CD4-positive, alpha-beta T cell treated with Interleukin-6 at 100 ng/mL for 8 hours (primary cell): ENCODE results near the gene HSPA8.
"Not testable (repeated sequence)": the region's sequence is repeated elsewhere in the genome, so short reads cannot be mapped to it uniquely, and the experiment has no call there.

Experiments used
- DNase-seq: peaks from one replicate; pipeline ENCODE4 v3.0.0-alpha.2; 2020; ENCODE audit warnings: mixed read lengths, low spot score

The HSPA8 gene

DNA sequence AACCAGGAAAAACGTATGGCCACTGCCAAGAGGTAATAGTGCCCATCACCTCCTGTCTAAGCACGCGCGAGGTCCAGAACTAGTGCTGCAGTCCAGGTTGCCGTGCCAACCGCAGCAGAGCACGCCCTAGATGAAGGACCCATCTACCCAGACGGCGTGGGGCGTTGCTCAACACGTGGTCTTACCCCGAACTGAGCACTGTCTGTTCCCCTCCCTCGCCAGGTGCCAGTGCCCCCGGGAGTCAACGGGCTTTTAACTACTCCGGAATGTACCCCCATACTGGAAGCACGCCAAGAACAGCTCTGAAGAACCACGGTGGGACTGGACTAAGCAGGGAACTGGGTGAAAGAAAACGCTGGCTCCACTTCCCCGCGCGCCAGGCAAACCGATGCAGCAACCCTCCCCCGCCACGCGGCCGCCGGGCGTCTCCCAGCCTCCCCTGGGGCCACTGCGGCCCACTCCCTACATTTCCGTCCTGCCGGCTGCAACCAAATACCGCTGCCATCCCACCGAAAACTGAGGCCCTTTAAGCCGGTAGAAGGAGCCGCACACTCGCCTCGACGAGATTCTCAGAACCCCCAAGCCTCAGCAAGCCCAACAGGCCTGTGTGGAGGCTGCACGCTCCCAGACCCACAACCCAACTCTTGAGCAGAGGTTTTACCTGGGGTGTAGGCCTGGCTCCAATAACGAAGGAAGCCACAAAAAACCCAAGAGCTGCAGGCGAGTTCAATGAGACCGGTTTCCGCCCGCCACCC, at the start of gene HSPA8:
Gene HSPA8, minus strand, starts transcription at position 734 of the 755 bp plus-strand sequence. CDS start 812 bp downstream, outside the sequence.
- peak; percentile 54 for DNase-seq

- DNase-seq = peak; percentile 49
Observed at GRCh38 chr11:123111465-123111864, 49.5 kb upstream of the HSPA8 start.

GRCh38 chr11:123110397-123110796, 48.5 kb upstream of the HSPA8 start:
- DNase-seq = no peak

- DNase-seq = no peak
Observed at GRCh38 chr11:123107945-123108495, 46.1 kb upstream of the HSPA8 start.

DNA sequence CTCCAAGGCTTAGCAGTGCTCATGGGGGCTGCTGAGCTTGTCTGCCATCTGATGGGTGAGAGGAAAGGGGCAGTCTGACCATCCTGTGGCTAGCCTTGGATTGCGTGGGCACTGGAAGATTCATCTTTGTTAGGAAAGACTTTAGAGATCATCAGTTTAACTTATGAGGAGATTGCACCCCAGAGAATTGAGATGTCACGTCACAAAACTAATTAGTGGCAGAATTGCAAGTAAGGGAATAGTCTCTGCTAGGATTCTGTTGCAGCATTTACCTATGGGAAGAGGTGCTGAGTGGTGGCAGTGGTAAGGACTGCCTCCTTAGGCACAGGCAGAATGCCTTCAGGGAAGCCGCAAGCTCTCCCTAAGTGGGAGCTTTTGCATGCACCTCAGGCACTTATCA, 42.8 kb upstream of the HSPA8 start:
- no peak for DNase-seq

GRCh38 chr11:123103326-123103980, 41.5 kb upstream of the HSPA8 start:
- peak; percentile 52 for DNase-seq

- no peak for DNase-seq
Observed at GRCh38 chr11:123100379-123101085, 38.6 kb upstream of the HSPA8 start.

DNA sequence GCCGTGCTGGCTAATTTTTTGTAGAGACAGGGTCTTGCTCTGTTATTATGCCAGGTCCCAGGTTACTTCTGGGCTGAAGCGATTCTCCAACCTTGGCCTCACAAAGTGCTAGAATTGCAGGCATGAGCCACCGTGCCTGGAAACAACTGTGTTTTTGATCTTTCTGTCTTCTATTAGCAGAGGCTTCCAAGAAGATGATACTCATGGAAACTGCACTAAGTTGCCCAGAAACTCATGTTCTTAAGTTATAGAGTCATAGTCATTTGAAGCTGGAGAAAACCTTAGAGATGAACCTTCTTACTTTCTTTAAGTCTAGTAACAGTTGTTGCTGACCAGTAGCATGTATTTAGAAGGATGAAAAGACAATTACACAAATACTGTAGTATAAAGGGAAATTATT, 37.1 kb upstream of the HSPA8 start:
- DNase-seq = no peak

GRCh38 chr11:123093739-123094138, 31.8 kb upstream of the HSPA8 start:
- no peak for DNase-seq

- no peak for DNase-seq
Observed at GRCh38 chr11:123091506-123091905, 29.6 kb upstream of the HSPA8 start.

- not testable (repeated sequence) for DNase-seq
Observed at GRCh38 chr11:123090168-123090567, 28.2 kb upstream of the HSPA8 start.

GRCh38 chr11:123088896-123089295, 27.0 kb upstream of the HSPA8 start:
- DNase-seq = not testable (repeated sequence)

DNA sequence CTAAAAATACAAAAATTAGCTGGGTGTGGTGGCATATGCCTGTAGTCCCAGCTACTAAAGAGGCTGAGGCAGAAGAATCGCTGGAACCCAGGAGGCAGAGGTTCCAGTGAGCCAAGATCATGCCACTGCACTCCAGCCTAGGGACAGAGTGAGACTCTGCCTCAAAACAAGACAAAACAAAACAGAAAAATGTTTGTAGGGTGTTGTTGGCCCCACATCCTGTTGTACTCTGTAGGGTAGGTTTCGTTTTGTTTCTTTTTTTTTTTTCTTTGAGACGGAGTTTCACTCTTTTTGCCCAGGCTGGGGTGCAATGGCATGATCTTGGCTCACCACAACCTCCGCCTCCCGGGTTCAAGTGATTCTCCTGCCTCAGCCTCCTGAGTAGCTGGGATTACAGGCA, 25.7 kb upstream of the HSPA8 start:
- DNase-seq = peak; percentile 60

DNA sequence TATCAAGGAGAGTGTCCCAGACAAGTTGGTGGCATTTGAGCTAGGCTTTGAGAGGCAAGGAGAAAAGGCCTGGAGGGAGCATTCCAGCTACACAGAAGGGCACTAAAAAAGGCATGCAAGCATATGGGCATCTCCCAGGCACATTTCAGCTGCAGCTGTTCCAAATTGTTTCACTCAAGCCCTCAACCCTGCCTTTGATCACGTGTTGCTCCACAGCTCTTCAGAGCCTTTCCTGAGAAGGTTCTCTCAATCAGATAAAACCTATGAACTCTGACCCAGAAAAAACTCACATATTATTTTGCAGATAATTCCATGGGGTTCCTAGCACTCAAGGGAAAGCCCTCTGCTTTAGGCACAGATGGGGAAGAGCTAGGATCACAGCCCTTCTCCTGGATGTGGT, 24.4 kb upstream of the HSPA8 start:
- peak; percentile 21 for DNase-seq

- no peak for DNase-seq
Observed at GRCh38 chr11:123085497-123085896, 23.6 kb upstream of the HSPA8 start.

DNA sequence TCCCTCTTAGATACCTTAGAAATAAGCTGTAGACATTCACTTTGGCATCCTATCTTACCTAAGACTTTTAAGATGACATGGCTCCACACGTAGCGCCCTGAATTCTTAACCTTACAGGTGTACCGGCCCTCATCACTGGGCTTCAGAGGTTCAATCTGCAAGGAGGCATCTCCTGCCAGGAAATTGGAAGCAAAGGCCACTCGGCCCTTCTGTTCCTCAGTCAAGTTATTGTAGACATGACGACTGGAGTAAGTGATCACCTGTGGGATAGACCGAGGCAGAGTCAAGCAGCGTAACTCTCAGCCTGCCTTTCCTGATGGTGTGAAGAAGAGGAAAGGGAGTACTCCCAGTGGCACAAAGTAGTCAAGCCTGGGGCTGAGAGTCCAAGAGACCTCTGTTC, 22.5 kb upstream of the HSPA8 start:
- DNase-seq = no peak

- peak; percentile 79 for DNase-seq
Observed at GRCh38 chr11:123083623-123084029, 21.7 kb upstream of the HSPA8 start.

- DNase-seq = no peak
Observed at GRCh38 chr11:123082977-123083376, 21.0 kb upstream of the HSPA8 start.

DNA sequence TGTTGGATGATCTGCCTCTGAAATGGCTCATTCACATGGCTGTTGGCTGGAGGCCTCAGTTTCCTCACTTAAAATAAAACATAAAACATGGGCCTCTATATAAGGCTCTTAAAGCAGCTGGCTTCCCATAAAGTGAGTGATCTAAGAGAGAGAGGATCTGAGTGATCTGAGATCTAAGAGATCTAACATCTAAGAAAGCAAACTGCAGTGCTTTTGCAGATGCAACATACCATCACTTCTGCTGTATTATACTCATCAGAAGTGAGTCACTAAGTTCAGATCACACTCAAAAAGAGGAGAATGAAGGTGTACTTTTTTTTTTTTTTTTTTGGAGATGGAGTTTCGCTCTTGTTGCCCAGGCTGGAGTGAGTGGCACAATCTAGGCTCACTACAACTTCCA, 18.1 kb upstream of the HSPA8 start:
- DNase-seq = no peak

DNA sequence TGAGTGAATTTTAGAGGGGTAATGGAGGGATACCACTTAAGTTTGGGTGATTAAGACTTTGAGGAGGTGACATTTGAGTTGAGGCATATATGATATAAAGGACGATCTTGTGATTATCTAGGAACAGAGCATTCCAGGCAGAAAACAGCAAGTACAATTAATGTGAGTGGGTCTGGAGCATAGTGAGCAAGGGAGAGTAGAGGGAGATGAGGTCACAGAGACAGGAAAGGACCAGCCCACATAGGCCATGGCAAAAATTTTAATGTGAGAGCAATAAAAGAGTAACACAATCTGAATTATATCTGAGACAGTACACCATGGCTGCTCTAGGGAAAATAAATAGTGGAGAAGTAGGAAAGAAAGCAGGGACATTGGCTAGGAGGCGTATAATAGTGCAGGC, 14.5 kb upstream of the HSPA8 start:
- DNase-seq = no peak

DNA sequence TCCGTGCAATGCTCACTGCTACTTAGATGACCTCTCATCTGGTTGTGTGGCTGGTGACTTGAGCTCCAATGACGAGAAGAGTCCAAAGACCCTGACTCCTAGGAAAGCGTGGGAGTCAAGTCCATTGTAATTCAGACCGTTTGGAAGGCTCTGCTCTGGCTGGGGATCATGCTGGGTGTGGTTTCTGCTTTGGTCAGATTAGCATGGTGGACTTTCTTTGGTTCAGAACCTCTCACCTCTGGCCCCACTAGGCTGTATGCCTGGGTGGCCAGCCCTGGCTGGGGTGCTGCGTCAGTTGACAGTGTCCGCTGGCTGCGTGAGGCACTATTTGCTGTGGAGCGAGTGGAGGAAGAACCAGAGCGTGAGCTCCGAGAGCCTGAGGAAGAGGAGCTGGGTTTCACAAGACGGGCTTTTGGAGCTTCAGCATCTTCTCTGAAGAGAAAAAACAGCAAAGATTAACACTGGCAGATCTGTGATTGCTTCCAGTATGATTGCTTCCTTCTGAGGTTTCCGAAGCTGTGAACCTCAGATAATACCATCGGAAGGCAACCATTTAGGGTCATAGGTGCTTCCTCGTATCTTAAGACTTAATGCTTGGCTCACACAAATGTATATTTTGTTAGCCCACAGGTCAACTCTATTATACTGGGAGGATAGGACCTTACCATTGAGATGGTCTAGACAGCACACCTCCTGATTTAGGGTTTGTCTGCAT, 11.6 kb upstream of the HSPA8 start:
- no peak for DNase-seq

DNA sequence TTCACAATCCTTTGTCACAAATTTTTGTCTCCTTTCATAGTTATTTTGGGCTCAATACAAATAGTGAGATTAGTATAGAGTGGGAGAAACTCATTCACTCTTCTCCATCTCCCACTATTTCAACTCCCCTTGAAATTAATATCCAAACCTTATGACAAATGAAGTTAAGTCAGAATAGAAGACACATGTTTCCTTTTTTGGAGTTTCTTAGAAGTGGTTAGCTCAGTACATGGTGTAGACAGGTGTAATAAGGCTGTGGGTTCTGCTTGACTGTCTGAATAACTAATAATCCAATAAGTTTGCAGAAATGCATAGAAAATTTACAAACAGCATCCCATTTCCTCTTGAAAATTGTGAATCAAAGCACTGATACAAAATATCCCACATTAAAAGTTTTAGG, 10.8 kb upstream of the HSPA8 start:
- DNase-seq = no peak
